ENCODE data around the gene GMCL2.

Gene GMCL2

GRCh38 chr5:178163772-178164735 is 23.1 kb downstream of the GMCL2 start:
- no peaks in the 10 kb centered on the region for H3K36me3 Mint-ChIP-seq (ENCODE audit: low read depth)
- peak overlapping the region; percentile 41 to 68 (median 64) for H3K4me3 Mint-ChIP-seq
- no peaks in the 10 kb centered on the region for H3K9me3 Mint-ChIP-seq
- TF ChIP-seq, protein P1, sequence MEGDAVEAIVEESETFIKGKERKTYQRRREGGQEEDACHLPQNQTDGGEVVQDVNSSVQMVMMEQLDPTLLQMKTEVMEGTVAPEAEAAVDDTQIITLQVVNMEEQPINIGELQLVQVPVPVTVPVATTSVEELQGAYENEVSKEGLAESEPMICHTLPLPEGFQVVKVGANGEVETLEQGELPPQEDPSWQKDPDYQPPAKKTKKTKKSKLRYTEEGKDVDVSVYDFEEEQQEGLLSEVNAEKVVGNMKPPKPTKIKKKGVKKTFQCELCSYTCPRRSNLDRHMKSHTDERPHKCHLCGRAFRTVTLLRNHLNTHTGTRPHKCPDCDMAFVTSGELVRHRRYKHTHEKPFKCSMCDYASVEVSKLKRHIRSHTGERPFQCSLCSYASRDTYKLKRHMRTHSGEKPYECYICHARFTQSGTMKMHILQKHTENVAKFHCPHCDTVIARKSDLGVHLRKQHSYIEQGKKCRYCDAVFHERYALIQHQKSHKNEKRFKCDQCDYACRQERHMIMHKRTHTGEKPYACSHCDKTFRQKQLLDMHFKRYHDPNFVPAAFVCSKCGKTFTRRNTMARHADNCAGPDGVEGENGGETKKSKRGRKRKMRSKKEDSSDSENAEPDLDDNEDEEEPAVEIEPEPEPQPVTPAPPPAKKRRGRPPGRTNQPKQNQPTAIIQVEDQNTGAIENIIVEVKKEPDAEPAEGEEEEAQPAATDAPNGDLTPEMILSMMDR (IDR thresholded peaks at IDR 0.05; ENCODE audit: unreplicated experiment in 3 of 3): peak; percentile 98 to 100 (median 99)
- no peak overlapping the region for H3K27ac Mint-ChIP-seq
- H3K27me3 Mint-ChIP-seq (ENCODE audit: low read depth): peaks cover 12% of the 10 kb centered on the region
- H3K4me1 Mint-ChIP-seq: no peaks in the 10 kb centered on the region

GRCh38 chr5:178162481-178162880 is 24.7 kb downstream of the GMCL2 start:
- Mint-ChIP-seq H3K4me1 (no peaks in the 10 kb centered on the region), H3K27ac (no peak overlapping the region), H3K4me3 (peak overlapping the region in 1 of 3 experiments; percentile 33), H3K36me3 (ENCODE audit: low read depth) (no peaks in the 10 kb centered on the region), H3K27me3 (ENCODE audit: low read depth) (peaks cover 12% of the 10 kb centered on the region), H3K9me3 (no peaks in the 10 kb centered on the region)
- TF ChIP-seq, protein P1 (IDR thresholded peaks at IDR 0.05; ENCODE audit: unreplicated experiment in 3 of 3): no peak

DNA sequence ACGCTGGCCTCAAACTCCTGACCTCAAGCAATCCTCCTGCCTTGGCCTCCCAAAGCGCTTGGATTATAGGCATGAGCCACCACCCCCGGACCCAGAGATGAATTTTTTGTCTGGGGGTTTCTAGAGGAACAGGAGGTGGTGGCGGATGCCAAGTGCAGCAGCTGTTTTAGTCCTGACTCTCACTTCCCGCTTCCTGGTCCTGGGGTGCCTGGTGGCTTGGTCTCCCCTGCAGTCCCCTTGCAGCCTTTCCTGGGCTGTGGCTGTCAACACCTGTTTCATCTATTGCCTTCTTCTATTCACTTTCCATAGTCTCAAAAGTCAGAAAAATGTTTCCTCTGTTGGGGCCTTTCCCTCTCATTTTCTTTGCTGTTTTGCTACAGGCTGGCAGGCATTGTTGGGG is 27.0 kb downstream of the GMCL2 start:
- H3K9me3 Mint-ChIP-seq: no peaks in the 10 kb centered on the region

DNA sequence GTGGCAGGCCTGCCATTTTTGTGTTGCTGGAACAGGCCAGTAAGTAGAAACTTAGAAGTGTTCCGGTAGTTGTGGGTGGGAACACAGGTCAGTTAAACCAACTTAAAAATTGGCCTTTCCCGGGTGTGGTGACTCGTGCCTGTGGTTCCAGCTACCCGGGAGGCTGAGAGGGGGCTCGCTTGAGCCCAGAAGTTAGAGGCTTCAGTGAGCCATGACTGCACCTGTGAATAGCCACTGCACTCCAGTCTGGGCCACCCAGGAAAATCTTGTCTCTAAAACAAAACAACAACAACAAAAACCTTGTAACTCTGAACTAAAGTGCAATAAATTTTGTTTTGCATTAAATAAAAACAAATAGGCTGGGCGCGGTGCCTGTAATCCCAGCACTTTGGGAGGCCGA is 32.1 kb downstream of the GMCL2 start:
- Mint-ChIP-seq H3K27me3 (ENCODE audit: low read depth) (no peaks in the 10 kb centered on the region), H3K9me3 (no peaks in the 10 kb centered on the region), H3K4me1 (peaks cover 6% of the 10 kb centered on the region), H3K4me3 (no peak overlapping the region), H3K27ac (no peak overlapping the region), H3K36me3 (ENCODE audit: low read depth) (peaks cover 8% of the 10 kb centered on the region)
- TF ChIP-seq, protein P1 (IDR thresholded peaks at IDR 0.05; ENCODE audit: unreplicated experiment in 3 of 3): no peak

More for the DNA sequence above, 27.0 kb downstream of the GMCL2 start:
- no peaks in the 10 kb centered on the region for H3K4me1 Mint-ChIP-seq
- no peak overlapping the region for H3K4me3 Mint-ChIP-seq
- TF ChIP-seq, protein P1 (IDR thresholded peaks at IDR 0.05; ENCODE audit: unreplicated experiment in 3 of 3): no peak
- H3K36me3 Mint-ChIP-seq (ENCODE audit: low read depth): no peaks in the 10 kb centered on the region
- no peak overlapping the region for H3K27ac Mint-ChIP-seq
- peaks cover 12% of the 10 kb centered on the region for H3K27me3 Mint-ChIP-seq (ENCODE audit: low read depth)

DNA sequence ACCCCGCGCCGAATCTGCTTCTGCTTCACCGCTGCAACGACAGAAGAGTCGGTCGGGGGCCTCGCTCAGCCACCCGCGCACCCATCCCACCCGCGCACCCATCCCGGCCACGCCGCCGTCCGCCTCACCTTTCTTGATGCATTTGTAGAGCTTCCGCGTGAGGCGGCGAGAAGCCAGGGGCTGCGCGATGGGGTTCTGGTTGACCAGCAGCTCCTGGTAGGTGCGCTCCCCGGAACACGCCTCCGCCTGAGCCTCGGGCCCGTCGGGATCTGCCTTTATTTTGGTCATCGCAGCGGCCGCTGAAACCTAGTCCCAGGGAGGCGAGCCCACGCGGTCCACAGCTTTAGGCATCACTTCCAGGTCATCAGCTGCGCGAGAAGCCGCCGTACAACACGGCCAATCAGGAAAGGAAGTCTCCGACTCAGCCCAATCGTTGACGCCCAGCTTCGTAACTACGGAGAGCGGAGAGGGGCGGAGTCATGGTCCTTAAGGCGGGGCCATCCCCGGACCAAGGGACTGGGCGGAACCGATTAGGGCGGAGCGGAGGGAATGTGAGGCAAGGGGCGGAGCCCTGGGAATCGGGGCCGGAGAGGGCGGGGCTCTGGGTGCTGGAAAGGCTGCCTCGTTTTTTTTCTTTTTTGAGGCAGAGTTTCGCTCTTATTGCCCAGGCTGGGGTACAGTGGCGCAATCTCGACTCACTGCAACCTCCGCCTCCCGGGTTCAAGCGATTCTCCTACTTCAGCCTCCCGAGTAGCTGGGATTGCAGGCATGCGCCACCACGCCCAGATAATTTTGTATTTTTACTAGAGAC is 33.4 kb downstream of the GMCL2 start, which contains the start of gene NHP2:
NHP2 (minus strand) TSS at position 356 of the 811 bp plus-strand sequence; CDS start at position 288, 68 bp downstream.
- H3K36me3 Mint-ChIP-seq (ENCODE audit: low read depth): peaks cover 12% of the 10 kb centered on the region
- peak within 1 kb of the TSS; percentile 89 to 97 (median 95) for H3K4me3 Mint-ChIP-seq
- H3K27me3 Mint-ChIP-seq (ENCODE audit: low read depth): no peaks in the 10 kb centered on the region
- peaks cover 6% of the 10 kb centered on the region for H3K4me1 Mint-ChIP-seq
- H3K9me3 Mint-ChIP-seq: no peaks in the 10 kb centered on the region
- H3K27ac Mint-ChIP-seq: peak within 1 kb of the TSS in 2 of 3 experiments; percentile 60 to 91
- TF ChIP-seq, protein P1 (IDR thresholded peaks at IDR 0.05; ENCODE audit: unreplicated experiment in 3 of 3): no peak
